Panc1 (cell line): Measurements from ENCODE around the gene GAN. TPM values are rescaled to one million over a fixed set of nuclear protein-coding genes. Genes with fewer than 3 reads are reported as not detected.

Source experiments
- total RNA-seq: library from RNA; stranded (reverse); gene quantifications from one replicate; pipeline ENCODE4 v1.2.1, GENCODE V29; 2021; ENCODE audit not compliant: unreplicated experiment

The GAN gene
- total RNA-seq, 1 experiment from 2014 or later = 9.1 TPM

Other genes with a start within 250 kb of the GAN start
- gene C16orf46, start 237.7 kb upstream of the GAN start, total RNA-seq = 1.2 TPM
- gene GCSH, start 218.6 kb upstream of the GAN start, total RNA-seq = 36.6 TPM
- gene BCO1, start 76.3 kb upstream of the GAN start, total RNA-seq = not detected
- 49.7 TPM for gene CMIP, start 129.8 kb downstream of the GAN start, total RNA-seq